NCI-H524 (cell line): ENCODE measurements around the gene ACSF2.
"Not testable (repeated sequence)": the region's sequence is repeated elsewhere in the genome, so short reads cannot be mapped to it uniquely, and the experiment has no call there.

Source experiments
- DNase-seq, 2 experiments: peaks; one replicate each; lab custom pipeline; 2025; lab: John Stamatoyannopoulos, UW

ACSF2 gene

GRCh38 chr17:50464121-50464520 lies 38.1 kb downstream of the ACSF2 start:
- no peak for DNase-seq

GRCh38 chr17:50464736-50465135 lies 38.7 kb downstream of the ACSF2 start:
- no peak for DNase-seq

GRCh38 chr17:50465171-50465570 lies 39.2 kb downstream of the ACSF2 start:
- DNase-seq, result no peak

GRCh38 chr17:50465635-50466034 lies 39.6 kb downstream of the ACSF2 start:
- DNase-seq, result no peak

- no peak for DNase-seq
Measured at GRCh38 chr17:50466371-50467113, 40.5 kb downstream of the ACSF2 start.

GRCh38 chr17:50467114-50467854 lies 41.3 kb downstream of the ACSF2 start:
- DNase-seq, result no peak

- no peak for DNase-seq
Measured at GRCh38 chr17:50467855-50468303, 41.9 kb downstream of the ACSF2 start.

- peak in 1 of 2 experiments; percentile 27 for DNase-seq
Measured at GRCh38 chr17:50468304-50469207, 42.5 kb downstream of the ACSF2 start, which contains the start of gene CHAD. Gene CHAD (minus strand): TSS chr17:50468880. CDS start chr17:50468813, 67 bp downstream.

GRCh38 chr17:50469208-50469605 lies 43.2 kb downstream of the ACSF2 start:
- DNase-seq, result no peak

GRCh38 chr17:50469671-50470305 lies 43.8 kb downstream of the ACSF2 start:
- DNase-seq, result no peak

GRCh38 chr17:50470426-50470825 lies 44.4 kb downstream of the ACSF2 start:
- no peak for DNase-seq

- DNase-seq, result no peak
Measured at GRCh38 chr17:50471009-50471905, 45.2 kb downstream of the ACSF2 start.

GRCh38 chr17:50472286-50472685 lies 46.3 kb downstream of the ACSF2 start:
- no peak for DNase-seq

GRCh38 chr17:50472761-50473161 lies 46.7 kb downstream of the ACSF2 start:
- not testable (repeated sequence) for DNase-seq

GRCh38 chr17:50473901-50474300 lies 47.9 kb downstream of the ACSF2 start:
- DNase-seq, result no peak

- DNase-seq, result no peak
Measured at GRCh38 chr17:50474523-50474922, 48.5 kb downstream of the ACSF2 start.

GRCh38 chr17:50475362-50475761 lies 49.3 kb downstream of the ACSF2 start:
- no peak for DNase-seq

GRCh38 chr17:50475775-50476544 lies 49.9 kb downstream of the ACSF2 start:
- not testable (repeated sequence) for DNase-seq

- DNase-seq, result peak in 1 of 2 experiments; percentile 20
Measured at GRCh38 chr17:50476545-50477315, 50.7 kb downstream of the ACSF2 start.
